SK-N-SH treated with all-trans-retinoic acid at 6 μM for 48 hours (cell line): ENCODE results near the gene PSG3.
"Not testable (repeated sequence)": the region's sequence is repeated elsewhere in the genome, so short reads cannot be mapped to it uniquely, and the experiment has no call there.

Experiments used
- BACH2 ChIP-seq: fragments of 250-450 bp; sonication (Bioruptor Pico); IDR thresholded peaks from 2 replicates; pipeline ENCODE4 v1.9.0; 2021; ENCODE audit warnings: mild to moderate bottlenecking, borderline replicate concordance
- CSDC2 ChIP-seq: fragments of 250-450 bp; sonication (Bioruptor Pico); IDR thresholded peaks from 2 replicates; pipeline ENCODE4 v1.5.0; 2020; ENCODE audit warnings: mild to moderate bottlenecking, moderate library complexity
- CSRNP3 ChIP-seq: fragments of 250-450 bp; sonication (Bioruptor Pico); IDR thresholded peaks from 2 replicates; pipeline ENCODE4 v1.5.1; 2021; ENCODE audit warnings: mild to moderate bottlenecking, moderate library complexity
- SNAI2 ChIP-seq: fragments of 250-450 bp; sonication (Bioruptor Pico); IDR thresholded peaks from 2 replicates; pipeline ENCODE4 v1.5.0; 2020; ENCODE audit warnings: mild to moderate bottlenecking, moderate library complexity

DNA sequence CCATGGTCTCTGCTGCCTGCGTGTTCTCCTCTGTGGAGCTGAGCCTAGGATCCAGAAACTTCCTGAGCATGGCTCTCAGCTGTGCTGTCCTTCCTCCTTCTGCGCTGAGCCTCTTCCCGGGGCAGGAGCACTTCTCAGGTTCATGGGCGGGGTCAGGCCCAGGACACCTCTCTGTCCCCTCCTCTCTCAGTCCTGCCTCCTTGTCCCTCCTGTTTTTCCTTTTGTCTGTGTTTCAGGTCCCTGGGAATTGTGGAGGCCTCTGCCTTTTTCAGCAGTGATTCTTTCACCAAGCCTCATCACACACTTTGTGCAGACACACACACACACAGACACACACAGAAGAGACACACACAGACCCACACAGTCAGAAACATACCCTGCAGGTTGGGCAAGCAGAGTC is at the start of gene PSG3:
- not testable (repeated sequence) for TF ChIP-seq SNAI2, BACH2, CSDC2, CSRNP3 (CRISPR knock-in tag)
